ENCODE results near the gene THSD1.

Gene THSD1, protein sequence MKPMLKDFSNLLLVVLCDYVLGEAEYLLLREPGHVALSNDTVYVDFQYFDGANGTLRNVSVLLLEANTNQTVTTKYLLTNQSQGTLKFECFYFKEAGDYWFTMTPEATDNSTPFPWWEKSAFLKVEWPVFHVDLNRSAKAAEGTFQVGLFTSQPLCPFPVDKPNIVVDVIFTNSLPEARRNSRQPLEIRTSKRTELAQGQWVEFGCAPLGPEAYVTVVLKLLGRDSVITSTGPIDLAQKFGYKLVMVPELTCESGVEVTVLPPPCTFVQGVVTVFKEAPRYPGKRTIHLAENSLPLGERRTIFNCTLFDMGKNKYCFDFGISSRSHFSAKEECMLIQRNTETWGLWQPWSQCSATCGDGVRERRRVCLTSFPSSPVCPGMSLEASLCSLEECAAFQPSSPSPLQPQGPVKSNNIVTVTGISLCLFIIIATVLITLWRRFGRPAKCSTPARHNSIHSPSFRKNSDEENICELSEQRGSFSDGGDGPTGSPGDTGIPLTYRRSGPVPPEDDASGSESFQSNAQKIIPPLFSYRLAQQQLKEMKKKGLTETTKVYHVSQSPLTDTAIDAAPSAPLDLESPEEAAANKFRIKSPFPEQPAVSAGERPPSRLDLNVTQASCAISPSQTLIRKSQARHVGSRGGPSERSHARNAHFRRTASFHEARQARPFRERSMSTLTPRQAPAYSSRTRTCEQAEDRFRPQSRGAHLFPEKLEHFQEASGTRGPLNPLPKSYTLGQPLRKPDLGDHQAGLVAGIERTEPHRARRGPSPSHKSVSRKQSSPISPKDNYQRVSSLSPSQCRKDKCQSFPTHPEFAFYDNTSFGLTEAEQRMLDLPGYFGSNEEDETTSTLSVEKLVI

DNA sequence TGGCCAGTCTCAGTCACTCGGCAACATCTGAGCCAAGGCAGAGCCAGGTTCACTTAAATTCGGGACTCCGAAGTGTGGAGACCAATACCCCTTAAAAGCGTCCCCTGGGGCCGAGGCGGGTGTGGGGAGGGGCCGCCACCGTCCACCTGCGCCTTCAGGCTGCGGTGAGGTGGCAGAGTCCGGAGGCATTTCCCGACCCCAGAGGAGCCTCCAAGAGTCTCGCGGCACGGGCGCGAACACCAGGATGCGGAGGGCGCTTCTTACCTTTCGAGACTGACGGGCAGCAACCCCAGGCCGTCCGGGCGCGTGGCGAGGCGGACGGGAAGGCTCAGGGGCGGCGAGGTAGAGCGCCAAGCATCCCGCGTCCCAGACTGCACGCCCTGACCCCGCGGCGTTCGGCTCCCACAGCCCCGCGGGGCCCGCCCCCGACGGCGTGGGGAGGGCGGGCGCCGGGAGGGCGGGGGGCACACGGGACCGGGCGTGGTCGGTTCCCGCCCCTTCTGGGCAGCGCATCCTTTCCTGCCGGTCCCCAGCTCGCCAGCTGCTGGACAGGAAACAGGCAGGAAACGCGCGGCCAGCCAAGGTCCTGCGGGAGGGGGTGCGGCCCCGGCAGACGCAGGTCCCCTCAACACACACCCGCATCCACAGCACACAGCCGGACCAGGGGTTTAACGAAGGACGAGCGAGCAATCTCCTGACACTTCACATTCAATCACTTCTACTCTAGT is at the start of gene THSD1:
TSS of gene THSD1 (minus strand) at position 406 of the 728 bp plus-strand sequence. CDS start 3,572 bp downstream, outside the sequence.
- no peak for DNase-seq

DNA sequence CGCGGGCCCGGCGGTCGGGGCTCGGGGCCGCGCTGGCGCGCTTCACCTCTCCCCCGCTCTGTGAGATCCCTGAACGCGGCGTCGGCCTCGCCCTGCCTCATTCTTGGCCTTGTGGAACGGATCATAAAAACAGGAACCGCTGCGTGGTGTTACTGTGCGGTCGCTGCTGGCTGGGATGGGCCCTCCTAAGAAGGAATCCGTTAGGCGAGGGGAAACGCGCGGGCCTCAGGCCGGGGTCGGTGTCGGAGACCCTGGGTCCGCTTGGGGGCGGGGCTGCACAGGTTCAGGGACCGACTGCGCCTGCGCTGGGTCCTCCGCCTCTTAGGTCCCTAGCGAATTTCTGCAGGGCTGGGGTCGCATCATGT is 49.7 kb upstream of the THSD1 start:
- DNase-seq = no peak

DNA sequence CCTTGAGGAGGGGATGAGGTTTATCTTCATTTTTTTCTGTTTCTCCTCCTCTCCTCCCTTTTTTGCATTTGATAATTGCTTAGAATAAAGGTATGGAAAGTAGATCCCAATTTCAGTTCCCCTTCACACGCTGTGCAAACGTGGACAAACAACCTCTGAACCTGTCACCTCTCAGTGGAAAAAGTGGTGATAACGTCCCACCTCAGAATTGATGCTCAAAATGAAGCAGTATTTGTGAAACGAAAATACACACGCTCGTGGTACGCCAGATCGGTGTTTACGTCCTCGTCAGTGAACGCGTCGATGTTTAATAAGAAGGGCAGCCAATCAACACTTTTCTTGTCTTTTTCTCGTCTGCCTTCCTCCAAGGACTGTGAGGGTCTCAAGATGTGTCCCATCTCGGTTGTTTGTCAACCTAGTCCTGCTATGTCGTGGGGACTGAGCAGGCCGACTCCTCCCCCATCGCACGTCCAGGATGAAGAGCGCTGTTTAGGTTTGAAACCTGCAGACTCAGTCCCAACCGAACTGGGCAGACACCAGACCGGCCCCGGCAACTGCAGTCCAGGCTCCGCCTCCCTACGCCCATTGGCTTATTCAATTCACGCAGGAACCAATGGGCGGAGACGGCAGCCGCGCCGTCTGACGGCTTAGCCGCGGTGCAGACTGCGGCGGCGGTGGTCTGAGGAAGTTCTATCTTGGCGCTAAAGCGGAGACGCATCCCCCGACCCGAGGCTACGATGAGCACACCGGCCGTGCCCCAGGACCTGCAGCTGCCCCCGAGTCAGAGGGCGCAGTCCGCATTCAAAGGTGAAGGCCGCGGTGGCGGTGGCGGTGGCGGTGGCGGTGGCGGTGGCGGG is 49.1 kb upstream of the THSD1 start, which contains the start of gene CKAP2:
TSS of gene CKAP2 (plus strand) at position 659 of the 857 bp plus-strand sequence. CDS start at position 738, 79 bp downstream.
- DNase-seq = peak; percentile 82

DNA sequence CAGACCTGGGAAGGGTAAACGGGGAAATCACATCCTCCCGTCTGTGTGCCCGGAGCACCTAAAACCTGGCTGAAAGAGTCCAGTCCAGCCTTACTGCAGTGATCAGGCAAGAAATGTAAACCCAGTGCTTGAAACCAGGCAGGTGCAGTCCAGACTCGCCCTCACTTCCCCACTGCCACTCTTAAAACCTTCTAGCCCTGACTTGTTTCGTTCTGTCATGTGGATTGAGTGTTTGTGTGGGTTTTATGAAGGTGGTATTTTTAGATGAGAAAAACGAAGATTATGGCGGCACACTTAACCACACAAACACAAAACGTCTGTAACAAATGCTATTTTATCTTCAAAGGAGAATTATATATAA is 48.5 kb upstream of the THSD1 start:
- no peak for DNase-seq

DNA sequence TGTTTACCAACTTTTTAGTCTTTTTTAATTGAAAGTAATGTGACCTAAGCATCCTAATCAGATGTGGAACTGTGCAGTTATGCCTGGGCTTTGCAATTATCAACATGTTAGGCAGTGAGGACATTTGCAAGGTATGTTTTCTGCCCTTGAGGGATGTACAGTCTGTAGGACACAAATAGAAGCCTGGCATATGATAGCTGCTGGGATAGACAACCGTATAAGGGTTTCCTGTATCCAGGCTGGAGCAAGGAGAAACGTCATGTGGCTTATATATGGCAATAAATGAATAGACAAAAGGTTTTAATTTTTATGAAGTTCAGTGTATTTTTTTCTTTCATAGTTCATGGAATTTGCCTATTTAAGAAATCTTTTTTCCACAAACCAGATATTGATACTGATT is 46.5 kb upstream of the THSD1 start:
- DNase-seq = no peak

DNA sequence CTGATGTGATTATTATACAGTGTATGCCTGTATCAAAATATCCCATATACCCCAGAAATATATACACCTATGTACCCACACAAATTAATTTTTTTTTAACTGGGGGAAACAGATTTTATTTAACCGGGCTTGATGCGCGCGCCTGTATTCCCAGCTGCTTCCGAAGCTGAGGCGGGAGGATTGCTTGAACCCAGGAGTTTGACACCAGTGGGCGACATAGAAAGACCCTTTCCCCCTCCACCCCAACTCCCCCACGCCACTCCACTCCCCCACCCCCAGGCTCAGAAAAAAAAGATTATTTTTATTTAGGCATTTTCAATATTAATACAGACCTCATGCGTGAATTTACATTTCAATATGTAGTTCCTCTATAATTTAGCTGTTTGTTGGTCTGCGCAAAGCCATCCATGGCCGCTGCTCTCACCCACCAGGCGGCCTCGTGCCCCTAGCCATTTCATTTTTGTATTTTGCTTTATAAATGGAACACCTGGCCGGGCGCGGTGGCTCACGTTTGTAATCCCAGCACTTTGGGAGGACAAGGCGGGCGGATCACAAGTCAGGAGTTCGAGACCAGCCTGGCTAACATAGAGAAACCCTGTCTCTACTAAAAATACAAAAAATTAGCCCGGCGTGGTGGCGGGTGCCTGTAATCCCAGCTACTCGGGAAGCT is 45.3 kb upstream of the THSD1 start:
- no peak for DNase-seq

DNA sequence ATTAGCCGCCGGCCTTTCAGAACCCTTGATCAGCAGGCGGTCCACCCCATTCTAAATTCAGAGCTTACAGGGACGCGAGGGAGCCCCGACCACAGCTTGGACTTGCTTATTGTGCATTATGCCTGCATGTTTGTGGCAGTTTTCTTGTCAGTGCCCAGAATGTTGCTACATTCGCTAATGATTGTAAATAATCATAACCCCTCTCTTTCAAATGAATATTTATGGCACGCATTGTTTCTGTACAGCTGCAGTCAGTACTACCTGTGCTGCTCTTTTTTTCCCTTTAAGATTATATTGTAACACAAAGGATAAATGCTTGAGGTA is 44.8 kb upstream of the THSD1 start:
- DNase-seq = no peak

DNA sequence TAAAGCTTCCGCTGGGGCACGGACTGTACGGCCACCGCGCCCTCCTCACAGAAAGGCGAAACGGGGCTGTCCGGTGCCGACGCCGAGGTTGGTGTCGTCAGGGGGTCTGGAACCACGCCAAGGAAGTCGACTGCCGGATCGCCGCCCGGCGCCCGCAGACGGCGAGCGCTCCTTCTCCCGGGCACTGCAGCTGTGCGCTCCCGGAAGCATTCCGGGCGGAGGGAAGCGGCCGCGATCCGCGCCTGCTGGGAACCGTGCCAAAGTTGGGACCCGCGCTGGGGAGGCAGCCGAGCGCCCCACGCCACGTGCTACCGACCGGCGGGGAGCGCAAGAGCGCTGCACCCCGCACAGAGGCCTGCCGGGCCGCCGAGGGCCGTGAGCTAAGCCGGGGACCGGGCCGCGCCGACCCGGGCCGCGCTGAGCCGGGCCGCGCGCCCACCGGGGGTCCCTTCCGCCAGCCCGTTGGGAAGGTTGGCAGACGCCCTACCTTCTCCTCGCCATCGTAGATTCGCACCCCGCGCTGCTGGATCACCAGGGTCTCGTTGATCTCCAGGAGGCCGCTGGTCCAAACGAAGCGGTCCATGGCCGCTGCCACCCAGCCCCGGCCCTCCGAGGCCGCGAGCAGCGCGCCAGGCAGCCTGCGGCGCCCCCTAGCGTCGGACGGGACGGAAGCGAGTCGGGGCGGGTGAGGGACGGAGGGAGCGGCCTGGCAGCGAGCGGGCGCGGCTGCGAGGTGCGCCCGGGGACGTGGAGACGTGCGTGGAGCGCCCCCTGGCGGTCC is 44.2 kb upstream of the THSD1 start, which contains the start of gene VPS36:
TSS of gene VPS36 (minus strand) at position 623 of the 781 bp plus-strand sequence. CDS start at position 583, 40 bp downstream.
- peak; percentile 67 for DNase-seq

DNA sequence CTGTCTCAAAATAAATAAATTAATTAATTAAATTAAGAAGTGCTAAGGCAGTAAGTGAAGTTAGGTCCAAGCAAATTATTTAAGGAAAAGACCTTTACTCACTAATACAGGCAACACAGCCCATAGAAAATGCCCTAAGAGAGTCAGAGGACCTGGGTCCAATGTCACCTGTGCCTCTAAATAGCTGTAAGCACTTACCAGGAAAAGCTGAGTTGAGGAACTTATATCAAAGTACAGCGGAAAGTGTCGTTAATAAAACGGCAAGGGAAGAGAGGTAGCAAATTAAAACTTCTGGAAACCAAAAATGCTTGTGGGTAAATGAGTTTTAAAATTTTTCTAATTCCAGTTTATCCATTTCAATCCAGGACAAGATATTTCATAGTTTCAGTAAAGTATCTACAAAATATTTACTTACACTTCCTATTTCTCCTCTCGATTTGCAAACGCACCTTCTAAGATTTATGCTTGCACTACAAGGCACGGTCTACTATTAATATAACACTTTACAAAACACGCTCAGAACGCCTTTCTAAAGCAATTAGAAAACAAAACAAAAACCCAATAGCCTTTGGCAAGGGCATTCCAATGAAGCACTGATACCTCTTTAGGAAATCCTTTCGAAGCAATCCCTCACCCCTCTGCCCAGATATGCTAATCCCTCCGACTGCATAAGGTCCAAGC is 43.5 kb upstream of the THSD1 start:
- no peak for DNase-seq

DNA sequence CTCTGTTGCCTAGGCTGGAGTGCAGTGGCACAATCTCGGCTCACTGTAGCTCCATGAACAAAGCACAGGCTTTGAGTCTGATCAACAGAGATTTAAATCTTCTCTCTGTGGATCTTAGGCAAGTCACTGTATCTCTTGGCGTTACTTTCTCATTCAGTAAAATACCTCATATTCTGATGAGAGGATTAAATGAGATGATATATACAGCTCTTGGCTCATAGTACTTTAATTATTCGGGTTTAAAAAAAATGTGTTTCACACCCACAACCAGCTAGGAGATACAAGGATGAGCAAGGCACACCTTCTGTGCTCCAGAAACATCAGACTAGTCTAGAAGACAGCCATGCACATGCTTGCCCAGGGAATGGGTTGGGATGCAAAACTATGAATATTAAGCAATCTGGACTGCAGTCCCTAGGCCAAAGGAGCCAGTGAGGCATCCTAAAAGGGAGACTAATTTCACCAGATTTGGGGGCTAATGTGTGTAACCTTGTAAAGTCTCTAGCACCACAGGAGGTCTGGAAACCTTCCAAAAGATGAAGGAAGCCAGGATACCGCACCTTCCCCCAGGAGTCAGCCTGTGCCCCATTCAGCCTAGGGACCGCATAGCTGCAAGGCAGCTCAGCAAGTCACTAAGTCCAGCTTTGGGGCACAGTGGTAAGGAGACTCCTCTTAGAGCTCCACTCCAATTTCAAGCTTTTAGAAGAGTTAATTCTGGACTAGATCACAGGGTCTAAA is 42.0 kb upstream of the THSD1 start:
- no peak for DNase-seq

DNA sequence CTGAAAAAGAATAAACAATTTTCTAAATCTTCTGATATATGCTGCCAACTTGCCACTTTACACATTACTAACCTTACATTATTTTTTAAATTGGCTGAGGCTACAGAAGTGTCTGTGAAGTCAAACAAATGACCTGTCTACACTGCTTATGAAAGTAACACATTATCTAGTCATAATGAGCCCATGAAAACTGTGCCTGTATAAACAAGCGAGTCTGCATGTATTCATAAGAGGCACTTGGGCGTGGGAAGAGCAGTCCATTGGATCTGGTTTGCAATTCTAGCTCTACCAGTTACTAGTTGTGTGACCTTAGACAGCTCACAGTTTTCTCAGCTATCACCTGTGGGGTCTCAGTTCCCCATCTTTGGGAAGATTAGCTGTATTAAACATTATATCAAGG is 41.4 kb upstream of the THSD1 start:
- DNase-seq = no peak

DNA sequence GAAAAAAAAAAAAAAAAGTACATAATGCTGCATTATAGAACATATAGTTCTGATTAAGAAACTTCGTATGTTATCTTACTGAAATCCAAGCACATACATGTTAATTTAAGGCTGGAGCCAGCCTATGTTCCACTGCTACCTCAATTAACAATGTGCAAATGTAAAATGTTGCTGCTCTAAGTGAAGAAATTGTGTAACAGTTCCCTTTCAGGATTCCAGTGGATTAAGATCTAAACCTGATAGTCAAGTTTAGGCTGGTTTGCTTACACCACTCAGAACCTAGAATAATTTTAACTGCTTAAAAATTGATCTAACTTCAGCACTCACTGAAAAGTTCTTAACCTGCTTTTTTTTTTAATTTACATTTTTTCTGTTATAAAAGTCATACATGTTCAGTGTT is 40.3 kb upstream of the THSD1 start:
- DNase-seq = no peak

DNA sequence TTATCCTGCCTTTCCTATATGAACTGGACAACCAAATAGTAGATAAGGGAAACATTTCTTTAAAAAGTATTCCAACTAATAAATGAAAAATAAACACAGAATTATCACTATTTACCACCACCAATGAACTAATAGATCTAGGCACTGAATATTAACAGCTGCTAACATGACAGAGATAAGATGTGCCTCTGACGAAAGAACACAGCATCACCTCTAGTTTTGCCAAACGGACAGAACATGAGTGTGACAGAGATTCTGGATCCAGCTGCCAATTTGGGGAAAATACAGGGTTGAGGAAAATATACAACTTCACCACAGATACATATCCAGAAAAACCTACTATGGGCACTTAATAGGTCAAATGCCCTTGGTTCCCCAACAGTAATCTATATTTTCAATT is 26.5 kb upstream of the THSD1 start:
- no peak for DNase-seq

DNA sequence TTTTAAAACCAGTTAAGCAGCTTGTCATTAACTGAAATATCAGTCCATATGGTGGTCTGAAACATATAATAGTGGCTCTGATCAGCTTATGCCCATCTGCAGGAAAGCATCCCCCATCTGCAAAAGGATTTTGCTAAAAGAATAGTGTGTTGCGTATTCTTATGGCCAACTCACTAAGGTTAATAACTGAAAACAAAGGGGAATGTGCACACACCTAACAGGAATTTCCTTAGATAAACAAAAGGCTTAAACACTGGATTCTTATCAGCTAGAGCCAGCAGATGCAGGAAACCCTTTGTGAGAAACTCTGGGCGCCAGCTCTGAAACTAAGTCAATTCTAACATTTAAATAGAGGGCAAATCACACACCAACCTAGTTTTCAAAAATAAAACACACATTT is 22.3 kb upstream of the THSD1 start:
- no peak for DNase-seq

DNA sequence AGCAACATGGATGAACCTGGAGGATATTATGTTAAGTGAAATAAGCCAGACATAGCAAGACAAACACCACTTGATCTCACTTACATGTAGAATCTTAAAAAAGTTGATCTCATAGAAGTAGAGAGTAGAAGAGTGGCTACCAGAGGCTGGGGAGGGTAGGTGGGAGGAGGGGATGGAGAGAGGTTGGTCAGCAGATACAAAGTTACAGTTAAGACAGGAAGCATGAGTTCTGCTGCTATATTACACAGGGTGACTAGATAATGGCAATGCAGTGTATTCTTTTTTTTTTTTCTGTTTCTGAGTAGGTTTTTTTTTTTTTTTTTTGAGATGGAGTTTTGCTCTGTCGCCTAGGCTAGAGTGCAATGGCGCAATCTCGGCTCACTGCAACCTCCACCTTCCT is 15.2 kb upstream of the THSD1 start:
- DNase-seq = no peak

DNA sequence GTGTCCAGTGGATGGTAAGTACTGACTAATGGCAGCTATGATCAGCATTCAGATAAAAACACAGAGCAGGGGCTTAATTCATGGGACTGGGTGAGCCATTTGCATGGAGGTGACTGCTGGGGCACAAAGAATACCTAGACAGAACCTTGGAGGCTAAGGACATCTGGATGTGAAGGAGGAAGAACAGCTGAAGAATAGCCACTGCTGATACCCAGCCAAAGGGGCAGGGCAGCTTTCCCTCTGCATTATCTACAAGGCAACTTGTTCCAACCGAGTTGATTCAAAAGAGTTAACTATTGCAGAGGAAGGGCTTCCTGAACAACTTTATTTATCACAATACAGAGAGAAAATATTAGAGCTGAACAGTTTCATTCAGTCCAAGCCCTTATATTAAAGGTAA is 13.1 kb upstream of the THSD1 start:
- no peak for DNase-seq

DNA sequence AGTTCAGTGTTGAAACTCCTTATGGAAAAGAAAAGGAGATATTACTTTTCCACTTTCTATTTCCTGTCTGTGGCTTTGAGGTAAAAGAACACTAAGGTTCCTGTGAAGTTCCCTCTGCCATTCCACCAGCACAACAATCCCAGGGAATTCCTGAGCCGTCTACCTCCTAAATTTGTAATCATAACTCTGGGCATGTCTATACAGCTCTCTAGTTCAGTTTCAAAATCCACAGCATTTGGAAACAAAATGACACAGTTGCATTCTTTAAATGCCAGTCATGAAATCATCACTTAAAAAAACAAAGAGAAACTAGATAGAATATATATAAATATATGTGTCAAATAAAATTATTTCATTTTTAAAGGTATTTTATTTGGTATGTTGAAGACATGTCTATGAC is 9.0 kb upstream of the THSD1 start:
- no peak for DNase-seq

DNA sequence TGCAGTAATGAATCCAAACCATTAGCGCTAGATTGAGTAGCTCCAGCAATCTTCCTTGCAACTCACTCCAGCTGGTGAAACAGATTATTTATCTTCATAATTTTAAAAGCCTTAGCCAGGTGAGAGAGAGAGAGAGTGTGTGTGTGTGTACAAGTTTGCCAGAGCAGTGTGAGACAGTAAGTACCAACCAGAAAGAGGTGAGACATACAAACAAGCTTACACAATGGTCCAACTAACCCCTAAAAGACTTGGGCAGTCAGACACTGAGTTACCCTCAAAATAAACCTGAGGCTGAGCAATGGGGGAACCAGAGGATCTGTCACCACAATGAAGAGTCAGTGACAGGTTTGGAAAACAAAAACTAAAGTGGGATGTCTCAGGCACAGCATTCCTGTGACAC is 8.1 kb upstream of the THSD1 start:
- no peak for DNase-seq

DNA sequence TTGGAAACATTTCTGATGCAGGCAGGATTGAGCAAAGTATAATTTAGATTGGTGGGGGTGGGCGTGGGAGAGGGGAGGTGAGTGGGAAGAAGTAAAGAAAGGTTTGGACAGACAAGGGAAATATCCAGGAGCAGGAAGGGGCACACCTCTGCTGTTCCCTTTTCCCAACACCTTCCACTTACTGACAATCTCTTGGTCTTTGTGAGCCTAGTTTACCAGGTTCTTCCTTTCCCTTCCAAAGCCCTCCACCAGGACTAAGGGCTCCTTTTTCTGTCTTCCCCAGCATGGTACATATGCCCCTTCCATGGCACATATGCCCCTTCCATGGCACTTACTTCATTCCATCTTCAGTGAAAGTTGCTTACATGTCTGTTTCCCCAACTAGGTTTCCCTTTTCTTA is 6.2 kb upstream of the THSD1 start:
- no peak for DNase-seq

DNA sequence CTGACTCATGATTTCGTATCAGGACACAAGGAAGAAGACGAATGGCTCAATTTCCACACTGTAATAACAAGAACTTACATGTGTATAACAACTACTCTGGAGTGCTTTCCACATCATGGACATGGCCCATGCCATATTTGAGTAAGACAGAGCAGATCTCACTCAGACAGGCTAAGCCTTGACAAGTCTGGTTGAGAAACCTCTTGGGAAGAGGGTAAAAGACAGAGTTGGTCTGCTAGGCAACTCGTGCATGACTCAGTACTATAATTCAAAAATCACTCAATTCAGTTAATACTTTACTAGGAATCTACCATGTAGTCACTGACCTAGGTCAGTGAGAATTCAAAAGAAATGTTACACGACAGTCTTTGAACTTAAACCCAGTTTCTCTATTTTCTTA is 5.7 kb upstream of the THSD1 start:
- no peak for DNase-seq

Data from NCI-H446 treated with DMSO at 0.1 percent for 48 hours (cell line).